Measurements from ENCODE around the gene AOPEP.

AOPEP gene

GRCh38 chr9:95031711-95032461 is 305.4 kb downstream of the AOPEP start:
- no peak overlapping the region for H2AFZ ChIP-seq (ENCODE audit: low read depth, low read length)
- H3K36me3 ChIP-seq (replicated peaks; ENCODE audit: low read depth, low read length) = no peaks in the 10 kb centered on the region
- H3K9me3 ChIP-seq (ENCODE audit: insufficient read depth, low read length) = no peaks in the 10 kb centered on the region
- no peaks in the 10 kb centered on the region for H3K27me3 ChIP-seq (ENCODE audit: low read depth, low read length)
- H3K4me1 ChIP-seq (ENCODE audit: low read length) = no peaks in the 10 kb centered on the region
- no peak overlapping the region for H3K4me3 ChIP-seq (ENCODE audit: low read length)
- TF ChIP-seq CTCF (IDR thresholded peaks at IDR 0.05; ENCODE audit: low read depth, low read length) (no peak), EZH2phosphoT487 (IDR thresholded peaks at IDR 0.05; ENCODE audit: low read depth) (no peak)
- H3K79me2 ChIP-seq (ENCODE audit: low read length) = no peaks in the 10 kb centered on the region
- H3K27ac ChIP-seq (ENCODE audit: low read length) = no peak overlapping the region
- no peak overlapping the region for H3K9ac ChIP-seq (ENCODE audit: low read length)
- no peaks in the 10 kb centered on the region; the same call in 1 of the 2 replicates for H4K20me1 ChIP-seq (ENCODE audit: insufficient read depth, low read length)
- H3K4me2 ChIP-seq (ENCODE audit: low read length) = no peak overlapping the region

- Histone ChIP-seq H3K4me1 (ENCODE audit: low read length) (no peaks in the 10 kb centered on the region), H3K27ac (ENCODE audit: low read length) (no peak overlapping the region), H4K20me1 (ENCODE audit: insufficient read depth, low read length) (no peaks in the 10 kb centered on the region; the same call in 1 of the 2 replicates), H3K79me2 (ENCODE audit: low read length) (no peaks in the 10 kb centered on the region), H3K9ac (ENCODE audit: low read length) (no peak overlapping the region), H3K4me2 (ENCODE audit: low read length) (no peak overlapping the region), H2AFZ (ENCODE audit: low read depth, low read length) (no peak overlapping the region), H3K27me3 (ENCODE audit: low read depth, low read length) (no peaks in the 10 kb centered on the region), H3K36me3 (replicated peaks; ENCODE audit: low read depth, low read length) (no peaks in the 10 kb centered on the region), H3K9me3 (ENCODE audit: insufficient read depth, low read length) (no peaks in the 10 kb centered on the region), H3K4me3 (ENCODE audit: low read length) (no peak overlapping the region)
- TF ChIP-seq EZH2phosphoT487 (IDR thresholded peaks at IDR 0.05; ENCODE audit: low read depth) (no peak), CTCF (IDR thresholded peaks at IDR 0.05; ENCODE audit: low read depth, low read length) (no peak)
These were observed 306.3 kb downstream of the AOPEP start for GRCh38 chr9:95032580-95033341.

GRCh38 chr9:95035846-95036245 is 309.3 kb downstream of the AOPEP start:
- Histone ChIP-seq H4K20me1 (ENCODE audit: insufficient read depth, low read length) (no peaks in the 10 kb centered on the region; the same call in 1 of the 2 replicates), H3K4me3 (ENCODE audit: low read length) (no peak overlapping the region), H3K9ac (ENCODE audit: low read length) (no peak overlapping the region), H2AFZ (ENCODE audit: low read depth, low read length) (no peak overlapping the region), H3K79me2 (ENCODE audit: low read length) (no peaks in the 10 kb centered on the region), H3K9me3 (ENCODE audit: insufficient read depth, low read length) (no peaks in the 10 kb centered on the region), H3K27ac (ENCODE audit: low read length) (no peak overlapping the region), H3K4me1 (ENCODE audit: low read length) (no peaks in the 10 kb centered on the region), H3K4me2 (ENCODE audit: low read length) (no peak overlapping the region), H3K36me3 (replicated peaks; ENCODE audit: low read depth, low read length) (no peaks in the 10 kb centered on the region), H3K27me3 (ENCODE audit: low read depth, low read length) (no peaks in the 10 kb centered on the region)
- no peak for TF ChIP-seq CTCF (IDR thresholded peaks at IDR 0.05; ENCODE audit: low read depth, low read length)
- TF ChIP-seq EZH2phosphoT487 (IDR thresholded peaks at IDR 0.05; ENCODE audit: low read depth) = no peak

GRCh38 chr9:95036676-95037075 is 310.2 kb downstream of the AOPEP start:
- Histone ChIP-seq H4K20me1 (ENCODE audit: insufficient read depth, low read length) (no peaks in the 10 kb centered on the region; the same call in 1 of the 2 replicates), H2AFZ (ENCODE audit: low read depth, low read length) (no peak overlapping the region), H3K9me3 (ENCODE audit: insufficient read depth, low read length) (no peaks in the 10 kb centered on the region), H3K27me3 (ENCODE audit: low read depth, low read length) (no peaks in the 10 kb centered on the region), H3K4me1 (ENCODE audit: low read length) (no peaks in the 10 kb centered on the region), H3K27ac (ENCODE audit: low read length) (no peak overlapping the region), H3K79me2 (ENCODE audit: low read length) (no peaks in the 10 kb centered on the region), H3K4me2 (ENCODE audit: low read length) (no peak overlapping the region), H3K4me3 (ENCODE audit: low read length) (no peak overlapping the region), H3K9ac (ENCODE audit: low read length) (no peak overlapping the region), H3K36me3 (replicated peaks; ENCODE audit: low read depth, low read length) (no peaks in the 10 kb centered on the region)
- TF ChIP-seq EZH2phosphoT487 (IDR thresholded peaks at IDR 0.05; ENCODE audit: low read depth) = no peak
- no peak for TF ChIP-seq CTCF (IDR thresholded peaks at IDR 0.05; ENCODE audit: low read depth, low read length)

All from OCI-LY3 (cell line).